PFSK-1 (cell line): ENCODE measurements around the gene EIF2B4.

Experiments
- FOXP2 ChIP-seq: optimal IDR thresholded peaks from 2 replicates; pipeline ENCODE3; 2011; ENCODE audit warnings: borderline replicate concordance, control low read depth, inconsistent platforms; ENCODE audit not compliant: insufficient read depth; ENCODE audit errors: extremely low read length, extremely low read depth
- POLR2AphosphoS5 ChIP-seq: IDR thresholded peaks from 2 replicates; pipeline ENCODE4 v1.6.1; 2012; ENCODE audit warnings: low read depth, mild to moderate bottlenecking, control low read depth, low read length, moderate library complexity
- REST ChIP-seq, 2 experiments: IDR thresholded peaks; 2 replicates each; pipeline versions ENCODE4 v1.6.1 to v1.8.0; 2011 to 2012; ENCODE audit warnings: low read depth in 2 of 2, low read length in 2 of 2, control low read depth in 1 of 2, inconsistent platforms in 1 of 2, mild to moderate bottlenecking in 1 of 2, moderate library complexity in 1 of 2; ENCODE audit not compliant: insufficient read depth in 1 of 2
- SIN3A ChIP-seq: IDR thresholded peaks from 2 replicates; pipeline ENCODE4 v1.6.1; 2012; ENCODE audit warnings: mild to moderate bottlenecking, low read length, moderate library complexity, borderline replicate concordance; ENCODE audit not compliant: insufficient read depth
- TAF1 ChIP-seq: IDR thresholded peaks from 2 replicates; pipeline ENCODE4 v1.6.1; 2012; ENCODE audit warnings: low read length, control low read depth, borderline replicate concordance; ENCODE audit not compliant: insufficient read depth

EIF2B4 gene

GRCh38 chr2:27323596-27324285 lies 46.4 kb downstream of the EIF2B4 start:
- TF ChIP-seq FOXP2: no peak
- no peak for TF ChIP-seq SIN3A
- no peak for TF ChIP-seq TAF1
- no peak for TF ChIP-seq REST (IDR thresholded peaks at IDR 0.05; ENCODE audit: insufficient read depth in 1 of 2, low read depth in 2 of 2, low read length in 2 of 2)
- no peak; the same call in 1 of the 2 replicates for TF ChIP-seq POLR2AphosphoS5

DNA sequence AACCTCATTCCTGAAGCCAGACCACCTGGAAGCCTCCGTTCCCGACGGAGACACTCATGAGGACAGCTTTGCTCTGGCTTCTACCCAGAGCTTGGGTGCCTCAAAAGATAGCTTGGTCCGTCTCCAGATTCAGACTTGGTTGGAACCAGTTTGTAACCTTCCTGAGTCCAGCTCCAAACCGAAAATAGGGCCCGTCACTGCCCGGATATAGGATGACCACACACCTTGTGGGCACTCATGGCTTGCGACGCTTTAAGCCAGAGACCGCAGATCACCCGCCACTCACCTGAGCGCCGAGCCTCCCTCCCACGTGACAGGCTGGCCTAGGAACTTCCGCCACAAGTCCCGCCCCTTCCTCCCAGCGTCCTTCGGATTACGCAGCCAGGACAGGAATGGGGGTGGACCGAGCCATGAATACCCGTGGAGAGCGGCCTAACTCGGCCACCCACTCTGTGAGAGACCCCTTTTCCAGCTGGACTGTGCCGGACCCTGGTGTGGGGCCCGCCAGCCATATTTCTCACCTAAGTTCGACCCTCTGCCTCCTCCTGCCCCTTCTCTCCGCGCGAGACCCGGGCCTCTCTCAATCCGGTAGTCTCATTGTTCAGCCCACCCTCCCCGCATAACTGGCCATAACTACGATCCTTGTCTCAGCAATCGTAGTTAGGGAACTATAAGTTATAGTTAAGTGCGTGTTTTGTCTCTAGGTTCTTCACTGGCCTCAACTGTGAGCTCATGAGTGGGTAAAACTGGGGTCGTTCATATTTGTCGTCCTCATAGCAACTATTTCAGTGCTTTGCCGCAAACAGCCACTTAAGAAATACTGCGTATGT lies 47.2 kb downstream of the EIF2B4 start, which contains the start of gene MPV17:
Gene MPV17 (minus strand): TSS at position 332 of the 830 bp plus-strand sequence. CDS start 580 bp downstream, outside the sequence.
- TF ChIP-seq POLR2AphosphoS5: peak; percentile 90
- TF ChIP-seq SIN3A: peak; percentile 86; the same call in 1 of the 2 replicates
- no peak; a peak in 1 of 4 replicates for TF ChIP-seq REST (IDR thresholded peaks at IDR 0.05; ENCODE audit: insufficient read depth in 1 of 2, low read depth in 2 of 2, low read length in 2 of 2)
- peak; percentile 71 for TF ChIP-seq FOXP2
- peak; percentile 76 for TF ChIP-seq TAF1

DNA sequence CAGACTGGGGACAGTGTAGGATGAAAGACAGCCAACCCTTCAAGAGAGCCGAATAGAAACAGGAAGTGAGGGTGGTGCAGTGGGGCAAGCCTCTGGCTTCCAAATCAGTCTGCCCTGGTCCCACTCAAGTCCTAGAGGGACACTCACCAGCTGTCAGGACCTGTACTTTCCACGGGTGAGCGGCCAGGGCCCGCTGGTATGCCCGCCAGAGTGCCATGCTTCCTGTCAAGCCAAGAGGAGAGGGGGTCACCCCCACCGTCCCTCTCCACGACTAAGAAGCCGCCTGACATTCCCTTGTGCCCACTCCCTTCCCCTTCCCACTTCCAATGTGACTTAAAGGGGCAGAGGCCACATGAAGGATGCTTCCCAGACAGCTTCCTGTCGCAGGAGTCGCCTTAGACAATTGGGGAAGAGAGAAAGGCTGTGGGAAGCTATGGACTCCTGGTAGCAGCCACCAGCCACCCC lies 47.8 kb downstream of the EIF2B4 start:
- no peak for TF ChIP-seq REST (IDR thresholded peaks at IDR 0.05; ENCODE audit: insufficient read depth in 1 of 2, low read depth in 2 of 2, low read length in 2 of 2)
- TF ChIP-seq FOXP2: no peak
- no peak for TF ChIP-seq SIN3A
- TF ChIP-seq TAF1: no peak
- no peak; the same call in 1 of the 2 replicates for TF ChIP-seq POLR2AphosphoS5

- no peak for TF ChIP-seq SIN3A
- TF ChIP-seq FOXP2: peak; percentile 91
- peak; percentile 65; the same call in 1 of the 2 replicates for TF ChIP-seq POLR2AphosphoS5
- no peak for TF ChIP-seq TAF1
- TF ChIP-seq REST (IDR thresholded peaks at IDR 0.05; ENCODE audit: insufficient read depth in 1 of 2, low read depth in 2 of 2, low read length in 2 of 2): peak; percentile 42 to 51; a peak in 3 of 4 replicates
Observed at GRCh38 chr2:27320958-27321543, 49.1 kb downstream of the EIF2B4 start.
